Measurements from ENCODE around the gene C18orf54.
"Not testable (repeated sequence)": the region's sequence is repeated elsewhere in the genome, so short reads cannot be mapped to it uniquely, and the experiment has no call there.

C18orf54 gene

GRCh38 chr18:54359233-54359632, 1.5 kb downstream of the C18orf54 start:
- DNase-seq (ENCODE audit: extremely low read depth, low read depth), result no peak
- TF ChIP-seq CTCF (IDR thresholded peaks at IDR 0.05; ENCODE audit: low read depth, low read length, missing control alignments), result no peak
- H3K4me3 ChIP-seq (replicated peaks; ENCODE audit: low read depth, low read length), result peak overlapping the region; percentile 75

DNA sequence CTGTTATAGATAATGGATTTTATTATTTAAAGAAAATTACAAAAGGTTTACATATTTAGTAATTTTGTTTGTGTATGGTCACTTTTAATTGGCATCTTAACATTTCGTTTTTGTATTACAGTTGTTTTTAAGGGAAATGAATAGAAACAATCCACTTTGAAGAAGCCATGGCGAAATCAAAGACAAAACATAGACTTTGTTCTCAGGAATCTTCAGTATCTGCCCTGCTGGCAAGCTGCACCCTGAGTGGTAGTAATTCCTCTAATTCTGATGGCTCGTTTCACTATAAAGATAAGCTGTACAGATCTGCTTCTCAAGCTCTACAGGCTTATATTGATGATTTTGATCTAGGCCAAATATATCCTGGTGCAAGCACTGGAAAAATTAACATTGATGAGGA, 2.7 kb downstream of the C18orf54 start:
- H3K4me3 ChIP-seq (replicated peaks; ENCODE audit: low read depth, low read length), result no peak overlapping the region
- no peak for DNase-seq (ENCODE audit: extremely low read depth, low read depth)
- TF ChIP-seq CTCF (IDR thresholded peaks at IDR 0.05; ENCODE audit: low read depth, low read length, missing control alignments), result no peak

GRCh38 chr18:54378057-54378456, 20.4 kb downstream of the C18orf54 start:
- TF ChIP-seq CTCF (IDR thresholded peaks at IDR 0.05; ENCODE audit: low read depth, low read length, missing control alignments), result no peak
- H3K4me3 ChIP-seq (replicated peaks; ENCODE audit: low read depth, low read length), result no peak overlapping the region
- DNase-seq (ENCODE audit: extremely low read depth, low read depth), result no peak

DNA sequence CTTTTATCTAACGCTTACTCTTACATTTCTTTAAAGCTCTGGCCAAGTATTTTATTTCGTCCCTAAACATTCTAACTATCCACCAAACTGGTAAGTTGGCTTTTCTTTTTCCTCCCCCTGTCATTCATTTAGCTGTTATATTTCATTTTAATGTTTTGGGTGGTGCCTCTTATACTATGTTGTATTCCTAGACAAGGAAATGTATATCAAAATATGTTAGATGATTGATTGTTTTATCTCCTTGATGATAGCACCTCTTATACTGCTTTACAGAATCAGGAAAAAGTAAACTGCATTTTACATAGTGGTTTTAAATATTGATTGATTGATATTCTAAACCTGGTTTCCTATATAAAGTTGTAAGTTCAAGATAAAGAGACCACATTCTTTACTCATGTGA, 23.9 kb downstream of the C18orf54 start:
- no peak overlapping the region for H3K4me3 ChIP-seq (replicated peaks; ENCODE audit: low read depth, low read length)
- TF ChIP-seq CTCF (IDR thresholded peaks at IDR 0.05; ENCODE audit: low read depth, low read length, missing control alignments), result no peak
- no peak for DNase-seq (ENCODE audit: extremely low read depth, low read depth)

DNA sequence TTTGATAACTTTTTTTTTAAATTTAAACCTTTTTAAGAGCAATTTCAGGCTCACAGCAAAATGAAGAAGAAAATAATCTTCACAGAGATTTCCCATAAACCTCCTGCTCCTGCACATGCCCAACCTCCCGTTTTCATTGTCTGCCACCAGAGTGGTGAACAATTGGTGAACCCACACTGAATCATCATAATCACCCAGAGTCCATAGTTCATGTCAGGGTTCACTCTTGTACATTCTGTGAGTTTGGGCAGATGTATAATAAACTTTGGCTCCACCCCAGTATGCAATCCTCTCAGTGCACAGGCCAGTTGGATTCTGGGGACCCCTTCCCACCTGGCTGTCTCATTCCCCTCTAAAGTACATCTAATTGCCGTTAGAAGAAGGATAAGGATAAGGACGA, 24.4 kb downstream of the C18orf54 start:
- DNase-seq (ENCODE audit: extremely low read depth, low read depth), result no peak
- H3K4me3 ChIP-seq (replicated peaks; ENCODE audit: low read depth, low read length), result no peak overlapping the region
- no peak for TF ChIP-seq CTCF (IDR thresholded peaks at IDR 0.05; ENCODE audit: low read depth, low read length, missing control alignments)

GRCh38 chr18:54382733-54383252, 25.1 kb downstream of the C18orf54 start:
- no peak for TF ChIP-seq CTCF (IDR thresholded peaks at IDR 0.05; ENCODE audit: low read depth, low read length, missing control alignments)
- H3K4me3 ChIP-seq (replicated peaks; ENCODE audit: low read depth, low read length), result no peak overlapping the region
- DNase-seq (ENCODE audit: extremely low read depth, low read depth), result no peak

GRCh38 chr18:54386043-54386442, 28.3 kb downstream of the C18orf54 start:
- no peak for TF ChIP-seq CTCF (IDR thresholded peaks at IDR 0.05; ENCODE audit: low read depth, low read length, missing control alignments)
- no peak overlapping the region for H3K4me3 ChIP-seq (replicated peaks; ENCODE audit: low read depth, low read length)
- no peak for DNase-seq (ENCODE audit: extremely low read depth, low read depth)

DNA sequence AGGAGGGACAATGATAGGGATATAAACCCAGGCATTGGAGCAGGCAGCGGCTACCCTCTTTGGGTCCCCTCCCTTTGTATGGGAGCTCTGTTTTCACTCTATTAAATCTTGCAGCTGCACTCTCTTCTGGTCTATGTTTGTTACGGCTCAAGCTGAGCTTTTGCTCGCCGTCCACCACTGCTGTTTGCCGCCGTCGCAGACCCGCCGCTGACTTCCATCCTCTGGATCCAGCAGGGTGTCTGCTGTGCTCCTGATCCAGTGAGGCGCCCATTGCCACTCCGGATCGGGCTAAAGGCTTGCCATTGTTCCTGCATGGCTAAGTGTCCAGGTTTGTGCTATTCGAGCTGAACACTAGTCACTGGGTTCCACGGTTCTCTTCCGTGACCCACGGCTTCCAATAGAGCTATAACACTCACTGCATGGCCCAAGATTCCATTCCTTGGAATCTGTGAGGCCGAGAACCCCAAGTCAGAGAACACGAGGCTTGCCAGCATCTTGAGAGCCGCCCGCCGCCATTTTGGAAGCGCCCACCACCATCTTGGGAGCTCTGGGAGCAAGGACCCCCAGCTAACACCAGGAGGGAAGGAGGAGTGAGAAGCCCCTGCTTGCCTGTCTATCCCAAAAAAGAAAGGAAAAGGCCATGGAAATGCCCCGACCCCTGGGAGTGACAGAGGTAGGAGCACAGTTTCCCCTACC, 29.2 kb downstream of the C18orf54 start:
- DNase-seq (ENCODE audit: extremely low read depth, low read depth); H3K4me3 ChIP-seq (replicated peaks; ENCODE audit: low read depth, low read length): not testable (repeated sequence)

Data from HFF-Myc (cell line).